C4-2B (cell line): Measurements from ENCODE around the gene VPS16.

Experiments used
- ZFX ChIP-seq: fragments of 450-650 bp; IDR thresholded peaks from 2 replicates; pipeline ENCODE4 v1.6.1; 2017
- TF ChIP-seq, protein P1 (sequence below): fragments of 450-650 bp; conservative IDR thresholded peaks from 2 replicates; pipeline ENCODE4 v1.5.1; 2017; ENCODE audit warnings: mild to moderate bottlenecking

DNA sequence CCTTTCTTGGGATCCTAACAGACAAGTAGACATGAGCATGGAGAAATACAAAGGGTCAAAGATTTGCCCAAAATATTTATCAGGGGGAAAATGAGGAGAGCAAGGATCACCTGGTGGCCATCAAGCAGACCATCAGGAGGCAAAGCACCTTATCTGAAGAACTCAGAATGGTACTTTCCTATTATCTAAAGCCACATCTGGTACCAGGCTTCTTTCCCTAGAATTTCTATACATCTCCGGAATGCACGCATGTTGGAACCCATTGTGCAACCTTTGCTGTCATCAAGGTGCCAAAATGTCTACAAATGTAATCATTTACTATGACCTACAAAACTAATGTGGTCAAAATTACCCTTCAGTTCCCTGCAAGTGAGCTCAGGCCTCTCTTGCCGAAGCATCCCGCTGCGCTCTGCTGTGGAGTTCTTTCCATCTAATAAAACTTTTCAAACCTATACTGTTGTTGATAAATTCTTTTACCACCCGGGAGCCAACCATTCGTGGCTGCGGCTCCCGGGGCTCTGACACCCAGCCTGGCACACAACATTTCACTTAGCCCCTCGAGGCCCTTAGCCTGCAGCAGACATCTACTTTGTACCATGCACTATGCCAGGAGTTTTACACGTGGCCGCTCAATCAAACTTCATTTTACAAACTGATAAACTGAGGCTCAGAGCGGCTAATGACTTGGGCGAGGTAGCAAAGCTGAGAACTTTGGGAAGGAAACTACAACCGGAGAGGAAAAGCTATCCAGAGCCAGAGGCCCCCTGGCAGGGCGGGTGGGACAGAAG is 36.3 kb upstream of the VPS16 start:
- TF ChIP-seq, protein P1, sequence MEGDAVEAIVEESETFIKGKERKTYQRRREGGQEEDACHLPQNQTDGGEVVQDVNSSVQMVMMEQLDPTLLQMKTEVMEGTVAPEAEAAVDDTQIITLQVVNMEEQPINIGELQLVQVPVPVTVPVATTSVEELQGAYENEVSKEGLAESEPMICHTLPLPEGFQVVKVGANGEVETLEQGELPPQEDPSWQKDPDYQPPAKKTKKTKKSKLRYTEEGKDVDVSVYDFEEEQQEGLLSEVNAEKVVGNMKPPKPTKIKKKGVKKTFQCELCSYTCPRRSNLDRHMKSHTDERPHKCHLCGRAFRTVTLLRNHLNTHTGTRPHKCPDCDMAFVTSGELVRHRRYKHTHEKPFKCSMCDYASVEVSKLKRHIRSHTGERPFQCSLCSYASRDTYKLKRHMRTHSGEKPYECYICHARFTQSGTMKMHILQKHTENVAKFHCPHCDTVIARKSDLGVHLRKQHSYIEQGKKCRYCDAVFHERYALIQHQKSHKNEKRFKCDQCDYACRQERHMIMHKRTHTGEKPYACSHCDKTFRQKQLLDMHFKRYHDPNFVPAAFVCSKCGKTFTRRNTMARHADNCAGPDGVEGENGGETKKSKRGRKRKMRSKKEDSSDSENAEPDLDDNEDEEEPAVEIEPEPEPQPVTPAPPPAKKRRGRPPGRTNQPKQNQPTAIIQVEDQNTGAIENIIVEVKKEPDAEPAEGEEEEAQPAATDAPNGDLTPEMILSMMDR = no peak
- no peak for TF ChIP-seq ZFX
